Right lobe of liver (tissue), 6 donors: ENCODE measurements around the gene DYRK3. TPM values are rescaled to one million over a fixed set of nuclear protein-coding genes. Genes with fewer than 3 reads are reported as not detected.

ENCODE experiments used
- ATAC-seq, 4 donors: fragments of 200-7000 bp; cut with Tn5 transposase; one replicate each; pipeline ENCODE4 v1.9.1; 2020; ENCODE audit warnings: mild to moderate bottlenecking in 4 of 4, moderate library complexity in 4 of 4
- DNase-seq, 3 donors: peaks; one replicate each; pipeline ENCODE4 v3.0.0-alpha.2; 2020
- H3K27ac ChIP-seq, 3 donors: fragments of 200-600 bp; one replicate each; pipeline ENCODE4 v1.8.0; 2022
- H3K27me3 ChIP-seq, 2 donors: fragments of 200-600 bp; one replicate each; pipeline ENCODE4 v1.8.0; 2022
- H3K36me3 ChIP-seq, 4 donors: fragments of 200-600 bp; sonication (generic) in 1 of 4; one replicate each; pipeline versions ENCODE4 v1.5.1 to v1.8.0; 2017 to 2022; ENCODE audit warnings: control low read depth in 1 of 4
- H3K4me1 ChIP-seq, 4 donors: fragments of 200-600 bp; sonication (generic) in 1 of 4; one replicate each; pipeline versions ENCODE4 v1.5.1 to v1.8.0; 2017 to 2022; ENCODE audit warnings: control low read depth in 1 of 4
- H3K4me3 ChIP-seq, 3 donors: fragments of 200-600 bp; one replicate each; pipeline ENCODE4 v1.8.0; 2022
- H3K9me3 ChIP-seq, 4 donors: fragments of 200-600 bp; sonication (generic) in 1 of 4; one replicate each; pipeline versions ENCODE4 v1.5.1 to v1.8.0; 2017 to 2022; ENCODE audit warnings: control low read depth in 1 of 4
- POLR2A ChIP-seq: fragments of 450-650 bp; IDR thresholded peaks from one replicate; pipeline ENCODE4 v1.6.1; 2017; ENCODE audit warnings: antibody characterized with exemption, mild to moderate bottlenecking
- WGBS: methylation state at CpG from one replicate; pipeline ENCODE4 v1.1.6; 2018; ENCODE audit warnings: low coverage, low lambda C conversion rate; ENCODE audit not compliant: insufficient coverage; ENCODE audit errors: missing lambda C conversion rate; 5-methylcytosine and 5-hydroxymethylcytosine counted together
- intact Hi-C, 2 donors: fragments of 100-400 bp; cut with DNase I; formaldehyde crosslinking; loops; one replicate each; pipeline versions ENCODE4 v1.11.2 to v1.14.1; 2022
- total RNA-seq, 6 experiments: library from RNA; depleted of rRNA in 2 of 6; stranded (reverse); fragments of >200 nt in 2 of 6; fragmentation: NEBNext Ultra II Directional in 3 of 6; extraction: Animal tissue kit (Norgen Biotek cat#: 25700) in 3 of 6; gene quantifications; one replicate each; pipeline versions ENCODE4 v1.1.0 to v1.2.4, GENCODE V29; 2016 to 2023
- TF ChIP-seq, protein P1 (sequence below), 4 donors: fragments of 200-600 bp in 3 of 4; fragments of 450-650 bp in 1 of 4; IDR thresholded peaks; one replicate each; pipeline versions ENCODE4 v1.5.1 to v1.8.0; 2016 to 2022; ENCODE audit warnings: antibody characterized with exemption in 4 of 4, mild to moderate bottlenecking in 2 of 4
- donor health status: DM: no; HTN: yes; CAD: no.
- donor health status: DM: no; HTN: no; CAD: no.
- donor health status: DM: no; HTN: no; CAD: no.
- donor health status: DM: no; HTN: yes; CAD: no.
- donor health status: DM: no; HTN: yes; CAD: no.

DYRK3 gene
- total RNA-seq, 6 experiments from 2014 or later, result 2.8 to 5.6 (median 4.0) TPM

DNA sequence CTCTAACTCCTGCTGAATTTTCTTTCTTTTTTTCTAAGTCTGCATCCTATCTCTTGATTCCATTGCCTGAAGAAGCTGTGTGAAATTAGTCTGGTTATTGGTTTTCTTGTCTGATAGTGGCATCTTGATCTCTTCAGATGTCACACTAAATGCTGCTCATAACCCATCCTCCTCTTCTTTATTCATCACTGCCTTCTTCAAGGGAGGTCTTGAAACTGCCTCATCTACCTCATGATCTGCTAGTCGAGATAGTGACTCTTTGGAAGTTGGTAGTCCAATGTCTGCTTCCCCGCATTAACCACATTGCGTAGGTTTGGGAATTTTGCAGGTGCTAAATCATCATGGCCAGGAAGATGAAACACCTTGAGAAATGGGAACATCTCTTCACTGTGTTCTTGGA, 15.7 kb downstream of the DYRK3 start:
- intact Hi-C loops, result no loop called here
- Histone ChIP-seq H3K36me3 (peaks cover 0 to 6% (median 0%) of the 10 kb centered on the region in 4 donors), H3K9me3 (no peaks in the 10 kb centered on the region), H3K27ac (no peak overlapping the region), H3K4me3 (no peak overlapping the region), H3K27me3 (no peaks in the 10 kb centered on the region), H3K4me1 (no peaks in the 10 kb centered on the region)
- TF ChIP-seq, protein P1, sequence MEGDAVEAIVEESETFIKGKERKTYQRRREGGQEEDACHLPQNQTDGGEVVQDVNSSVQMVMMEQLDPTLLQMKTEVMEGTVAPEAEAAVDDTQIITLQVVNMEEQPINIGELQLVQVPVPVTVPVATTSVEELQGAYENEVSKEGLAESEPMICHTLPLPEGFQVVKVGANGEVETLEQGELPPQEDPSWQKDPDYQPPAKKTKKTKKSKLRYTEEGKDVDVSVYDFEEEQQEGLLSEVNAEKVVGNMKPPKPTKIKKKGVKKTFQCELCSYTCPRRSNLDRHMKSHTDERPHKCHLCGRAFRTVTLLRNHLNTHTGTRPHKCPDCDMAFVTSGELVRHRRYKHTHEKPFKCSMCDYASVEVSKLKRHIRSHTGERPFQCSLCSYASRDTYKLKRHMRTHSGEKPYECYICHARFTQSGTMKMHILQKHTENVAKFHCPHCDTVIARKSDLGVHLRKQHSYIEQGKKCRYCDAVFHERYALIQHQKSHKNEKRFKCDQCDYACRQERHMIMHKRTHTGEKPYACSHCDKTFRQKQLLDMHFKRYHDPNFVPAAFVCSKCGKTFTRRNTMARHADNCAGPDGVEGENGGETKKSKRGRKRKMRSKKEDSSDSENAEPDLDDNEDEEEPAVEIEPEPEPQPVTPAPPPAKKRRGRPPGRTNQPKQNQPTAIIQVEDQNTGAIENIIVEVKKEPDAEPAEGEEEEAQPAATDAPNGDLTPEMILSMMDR (IDR thresholded peaks at IDR 0.05), result no peak
- no peak for TF ChIP-seq POLR2A
- ATAC-seq (no peak), DNase-seq (no peak)
- 96% methylated on average over 3 of the region's 3 CpGs for WGBS

DNA sequence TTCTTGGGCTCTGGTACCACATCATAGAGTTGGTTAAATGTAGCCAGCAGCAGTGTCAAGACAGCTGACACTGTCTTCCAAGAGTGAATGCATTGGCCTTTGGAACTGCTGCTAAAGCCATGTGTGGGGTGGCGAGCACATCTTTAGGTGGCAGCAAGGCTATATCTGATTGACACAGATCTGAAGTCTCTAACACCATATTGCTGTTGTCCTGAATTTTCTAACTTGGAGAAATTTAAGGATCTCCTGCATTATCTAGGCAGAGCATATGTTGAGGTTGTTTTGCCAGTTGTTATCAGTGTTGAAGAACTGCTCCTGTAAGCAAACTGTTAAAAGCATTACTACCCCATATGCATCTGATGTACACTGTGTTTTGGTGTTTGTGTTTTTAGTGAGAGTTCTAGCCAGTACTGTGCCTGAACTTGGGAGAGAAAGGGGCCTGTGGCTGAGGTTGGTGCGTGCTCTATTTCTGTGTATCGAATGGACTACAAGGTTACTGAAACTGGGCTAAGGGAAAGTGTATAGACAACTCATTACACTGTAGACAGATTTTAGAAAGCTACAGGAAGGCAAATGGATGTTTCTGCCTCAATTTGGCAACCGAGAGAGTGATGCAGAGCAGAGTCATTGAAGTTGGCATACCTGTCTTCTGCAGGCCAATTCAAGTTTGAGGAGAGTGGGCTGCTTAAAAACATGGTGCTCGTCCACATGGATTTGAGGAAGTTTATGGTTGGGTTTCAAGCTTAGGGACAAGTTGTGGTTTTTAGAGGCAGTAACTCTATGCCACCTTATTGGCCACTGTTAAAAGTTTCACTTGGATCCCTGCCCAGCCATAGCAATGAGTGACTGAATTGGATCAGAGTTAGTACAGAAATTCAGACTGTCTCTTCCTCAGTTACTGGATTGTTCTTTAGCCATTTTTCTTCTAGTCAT, 16.9 kb downstream of the DYRK3 start:
- ATAC-seq (peak in 2 of 4 donors; percentile 26 to 54), DNase-seq (no peak)
- H3K27me3 ChIP-seq, result no peaks in the 10 kb centered on the region
- TF ChIP-seq, protein P1 (IDR thresholded peaks at IDR 0.05), result no peak
- TF ChIP-seq POLR2A, result no peak
- H3K27ac ChIP-seq, result no peak overlapping the region
- no peaks in the 10 kb centered on the region for H3K4me1 ChIP-seq
- H3K4me3 ChIP-seq, result no peak overlapping the region
- no peaks in the 10 kb centered on the region for H3K9me3 ChIP-seq
- intact Hi-C loops, result no loop called here
- 93% methylated on average over 2 of the region's 5 CpGs for WGBS
- peaks cover 0 to 6% (median 0%) of the 10 kb centered on the region in 4 donors for H3K36me3 ChIP-seq

DNA sequence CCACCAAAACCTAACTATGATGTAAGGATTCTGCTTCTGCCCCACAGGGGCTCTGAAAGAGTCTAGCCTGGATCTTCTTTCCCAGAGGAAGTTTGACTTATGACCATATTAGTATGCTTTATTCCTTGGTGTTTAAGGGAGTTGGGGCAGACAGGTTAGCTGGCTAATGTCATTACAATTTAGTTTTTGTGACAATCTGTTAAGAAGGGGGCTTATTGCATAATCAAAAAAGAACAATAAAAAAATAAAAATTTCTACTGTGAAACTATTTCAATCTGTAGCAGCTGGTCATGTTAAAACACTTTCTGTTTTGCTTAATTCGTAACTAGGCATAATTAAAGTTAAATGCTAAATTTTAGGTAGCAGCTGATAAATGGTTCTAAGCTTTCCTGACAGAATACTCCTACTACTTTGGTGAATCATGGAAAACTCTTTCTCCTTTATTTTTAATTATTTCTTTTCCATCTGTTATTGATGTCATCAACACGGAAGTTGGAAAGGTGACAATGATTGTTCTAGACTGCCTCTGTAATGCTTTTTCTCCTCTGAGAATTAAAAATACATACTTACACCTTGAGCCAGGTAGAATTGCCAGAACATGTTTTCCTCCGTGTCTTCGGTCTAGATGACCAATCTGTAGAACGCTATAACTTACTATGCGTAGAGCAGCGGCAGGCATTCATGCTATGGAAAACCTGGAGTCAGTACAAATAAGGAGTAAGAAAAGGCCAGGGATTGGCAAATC, 18.6 kb downstream of the DYRK3 start:
- ATAC-seq (no peak), DNase-seq (no peak)
- intact Hi-C loops, result no loop called here
- Histone ChIP-seq H3K27ac (no peak overlapping the region), H3K9me3 (no peaks in the 10 kb centered on the region), H3K36me3 (no peaks in the 10 kb centered on the region), H3K4me1 (peaks cover 0 to 7% (median 3%) of the 10 kb centered on the region in 4 donors), H3K27me3 (no peaks in the 10 kb centered on the region), H3K4me3 (no peak overlapping the region)
- 86% methylated on average over 7 of the region's 7 CpGs for WGBS
- TF ChIP-seq, protein P1 (IDR thresholded peaks at IDR 0.05), result no peak
- no peak for TF ChIP-seq POLR2A

DNA sequence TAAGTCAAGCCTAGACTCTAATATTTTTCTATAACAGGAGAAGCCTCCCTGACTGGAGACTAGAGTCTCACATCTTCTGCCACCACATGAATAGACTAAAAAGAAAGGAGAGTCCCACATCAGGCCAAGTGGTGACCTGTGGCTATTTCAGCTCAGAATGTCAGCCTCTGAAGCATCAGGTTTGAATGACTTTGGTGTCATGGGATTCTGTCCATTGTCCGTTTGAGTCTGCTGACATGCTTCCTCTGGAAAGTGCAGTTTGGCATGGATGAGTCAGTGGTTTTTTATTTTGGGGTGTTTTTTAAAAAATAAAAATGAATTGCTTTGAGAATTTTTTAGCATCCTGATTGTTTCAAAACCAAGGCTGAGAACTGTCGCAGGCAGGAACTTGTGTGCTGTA, 19.5 kb downstream of the DYRK3 start:
- Histone ChIP-seq H3K9me3 (no peaks in the 10 kb centered on the region), H3K27me3 (no peaks in the 10 kb centered on the region), H3K27ac (no peak overlapping the region), H3K4me3 (no peak overlapping the region), H3K36me3 (no peaks in the 10 kb centered on the region), H3K4me1 (peaks cover 0 to 12% (median 5%) of the 10 kb centered on the region in 4 donors)
- ATAC-seq (no peak), DNase-seq (no peak)
- intact Hi-C loops, result no loop called here
- WGBS, result 56% methylated on average over 2 of the region's 2 CpGs
- TF ChIP-seq, protein P1 (IDR thresholded peaks at IDR 0.05), result no peak
- TF ChIP-seq POLR2A, result no peak
